Adrenal gland (tissue), 5 donors: ENCODE data around the gene NOL4L.

ENCODE experiments used
- POLR2A ChIP-seq, 2 donors: fragments of 450-650 bp; IDR thresholded peaks; one replicate each; pipeline ENCODE4 v1.6.1; 2017; ENCODE audit warnings: antibody characterized with exemption in 2 of 2, mild to moderate bottlenecking in 2 of 2, moderate library complexity in 1 of 2
- TF ChIP-seq, protein P1 (sequence below), 6 experiments: fragments of 450-650 bp in 4 of 6; fragments of 200-600 bp in 2 of 6; sonication (generic) in 1 of 6; IDR thresholded peaks; 1 replicate in 5 of 6; 2 replicates in 1 of 6; pipeline versions ENCODE4 v1.5.1 to v1.8.0; 2016 to 2021; ENCODE audit warnings: antibody characterized with exemption in 6 of 6, mild to moderate bottlenecking in 2 of 6, moderate library complexity in 1 of 6
- donor health status: DM: no; HTN: no; CAD: no.

DNA sequence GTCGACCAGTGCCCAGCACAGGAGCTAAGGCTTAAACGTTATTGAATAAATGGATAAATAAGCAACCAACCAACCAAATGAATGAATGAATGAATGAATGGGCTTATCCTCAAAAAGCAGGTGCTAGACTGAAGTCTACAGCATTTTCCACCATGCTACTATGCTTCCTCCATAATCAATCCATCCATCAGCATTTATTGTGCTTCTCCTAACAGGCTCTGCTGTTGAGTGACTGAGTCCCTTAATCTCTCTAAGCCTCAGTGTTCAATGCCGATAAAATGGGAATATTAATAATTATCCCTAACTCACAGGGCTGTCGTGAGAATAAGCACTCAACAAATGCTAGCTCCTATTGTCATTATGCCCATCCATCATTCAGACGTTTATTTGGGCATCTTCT, 4.6 kb upstream of the NOL4L start:
- TF ChIP-seq, protein P1, sequence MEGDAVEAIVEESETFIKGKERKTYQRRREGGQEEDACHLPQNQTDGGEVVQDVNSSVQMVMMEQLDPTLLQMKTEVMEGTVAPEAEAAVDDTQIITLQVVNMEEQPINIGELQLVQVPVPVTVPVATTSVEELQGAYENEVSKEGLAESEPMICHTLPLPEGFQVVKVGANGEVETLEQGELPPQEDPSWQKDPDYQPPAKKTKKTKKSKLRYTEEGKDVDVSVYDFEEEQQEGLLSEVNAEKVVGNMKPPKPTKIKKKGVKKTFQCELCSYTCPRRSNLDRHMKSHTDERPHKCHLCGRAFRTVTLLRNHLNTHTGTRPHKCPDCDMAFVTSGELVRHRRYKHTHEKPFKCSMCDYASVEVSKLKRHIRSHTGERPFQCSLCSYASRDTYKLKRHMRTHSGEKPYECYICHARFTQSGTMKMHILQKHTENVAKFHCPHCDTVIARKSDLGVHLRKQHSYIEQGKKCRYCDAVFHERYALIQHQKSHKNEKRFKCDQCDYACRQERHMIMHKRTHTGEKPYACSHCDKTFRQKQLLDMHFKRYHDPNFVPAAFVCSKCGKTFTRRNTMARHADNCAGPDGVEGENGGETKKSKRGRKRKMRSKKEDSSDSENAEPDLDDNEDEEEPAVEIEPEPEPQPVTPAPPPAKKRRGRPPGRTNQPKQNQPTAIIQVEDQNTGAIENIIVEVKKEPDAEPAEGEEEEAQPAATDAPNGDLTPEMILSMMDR (IDR thresholded peaks at IDR 0.05), result no peak
- TF ChIP-seq POLR2A (IDR thresholded peaks at IDR 0.05), result no peak
